ENCODE measurements around the gene PON3.

Gene PON3

DNA sequence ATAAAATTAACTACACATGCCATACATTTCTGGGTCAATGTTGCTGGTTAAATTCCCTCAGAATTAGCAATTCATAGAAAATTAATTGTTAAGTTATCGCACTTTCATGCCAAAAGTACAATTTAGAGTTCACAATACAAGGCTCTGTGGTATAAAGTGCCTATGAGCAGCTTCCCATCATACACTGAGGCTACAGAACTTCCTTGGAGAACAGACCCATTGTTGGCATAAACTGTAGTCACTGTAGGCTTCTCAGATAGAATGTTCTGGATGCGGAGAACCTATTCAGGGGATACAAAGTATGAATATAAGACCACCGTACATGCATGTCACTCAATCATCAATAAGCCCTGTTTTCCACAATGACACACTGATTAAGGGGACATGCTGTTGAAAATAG lies 9.0 kb upstream of the PON3 start:
- Histone ChIP-seq H3K36me3 (ENCODE audit: control insufficient read depth in 2 of 2, insufficient read depth in 1 of 2, low read length in 2 of 2) (peaks cover 3 to 30% of the 10 kb centered on the region in 2 experiments), H3K27ac (ENCODE audit: extremely low read depth, low read depth, low read length) (no peak overlapping the region), H3K9me3 (ENCODE audit: control insufficient read depth, insufficient read depth, low read depth, low read length) (no peaks in the 10 kb centered on the region), H3K4me3 (ENCODE audit: low read depth, low read length) (no peak overlapping the region), H3K4me1 (ENCODE audit: control insufficient read depth, insufficient read depth, low read length) (no peaks in the 10 kb centered on the region)
- CTCF ChIA-PET = no interaction called here
- TF ChIP-seq ZBTB10 (tag by site-specific recombination; IDR thresholded peaks at IDR 0.05) = no peak
- TF ChIP-seq ZNF10 (tag by site-specific recombination; IDR thresholded peaks at IDR 0.05) = no peak
- TF ChIP-seq ZNF777 (tag by site-specific recombination; IDR thresholded peaks at IDR 0.05; ENCODE audit: borderline replicate concordance) = no peak
- no peak for TF ChIP-seq ZNF16 (tag by site-specific recombination; IDR thresholded peaks at IDR 0.05; ENCODE audit: low read depth)
- TF ChIP-seq ZNF704 (tag by site-specific recombination; IDR thresholded peaks at IDR 0.05) = no peak
- no peak for TF ChIP-seq ZFP41 (tag by site-specific recombination; IDR thresholded peaks at IDR 0.05; ENCODE audit: borderline replicate concordance)
- TF ChIP-seq REPIN1 (tag by site-specific recombination; IDR thresholded peaks at IDR 0.05; ENCODE audit: low read depth) = no peak
- no peak for TF ChIP-seq ZNF555 (tag by site-specific recombination; conservative IDR thresholded peaks at IDR 0.05)
- TF ChIP-seq GFI1B (tag by site-specific recombination; IDR thresholded peaks at IDR 0.05) = no peak
- TF ChIP-seq ZNF623 (tag by site-specific recombination; IDR thresholded peaks at IDR 0.05) = no peak
- no peak for TF ChIP-seq ZNF214 (tag by site-specific recombination; IDR thresholded peaks at IDR 0.05; ENCODE audit: borderline replicate concordance)
- TF ChIP-seq ZNF223 (tag by site-specific recombination; IDR thresholded peaks at IDR 0.05) = no peak
- TF ChIP-seq ZNF514 (tag by site-specific recombination; IDR thresholded peaks at IDR 0.05) = no peak
- no peak for TF ChIP-seq ZNF610 (tag by site-specific recombination; IDR thresholded peaks at IDR 0.05; ENCODE audit: borderline replicate concordance)
- no peak for TF ChIP-seq WT1 (tag by site-specific recombination; IDR thresholded peaks at IDR 0.05)
- no peak for TF ChIP-seq INSM2 (tag by site-specific recombination; IDR thresholded peaks at IDR 0.05)
- no peak for TF ChIP-seq ZNF354C (tag by site-specific recombination; IDR thresholded peaks at IDR 0.05; ENCODE audit: borderline replicate concordance, low read depth)
- TF ChIP-seq, protein P1, sequence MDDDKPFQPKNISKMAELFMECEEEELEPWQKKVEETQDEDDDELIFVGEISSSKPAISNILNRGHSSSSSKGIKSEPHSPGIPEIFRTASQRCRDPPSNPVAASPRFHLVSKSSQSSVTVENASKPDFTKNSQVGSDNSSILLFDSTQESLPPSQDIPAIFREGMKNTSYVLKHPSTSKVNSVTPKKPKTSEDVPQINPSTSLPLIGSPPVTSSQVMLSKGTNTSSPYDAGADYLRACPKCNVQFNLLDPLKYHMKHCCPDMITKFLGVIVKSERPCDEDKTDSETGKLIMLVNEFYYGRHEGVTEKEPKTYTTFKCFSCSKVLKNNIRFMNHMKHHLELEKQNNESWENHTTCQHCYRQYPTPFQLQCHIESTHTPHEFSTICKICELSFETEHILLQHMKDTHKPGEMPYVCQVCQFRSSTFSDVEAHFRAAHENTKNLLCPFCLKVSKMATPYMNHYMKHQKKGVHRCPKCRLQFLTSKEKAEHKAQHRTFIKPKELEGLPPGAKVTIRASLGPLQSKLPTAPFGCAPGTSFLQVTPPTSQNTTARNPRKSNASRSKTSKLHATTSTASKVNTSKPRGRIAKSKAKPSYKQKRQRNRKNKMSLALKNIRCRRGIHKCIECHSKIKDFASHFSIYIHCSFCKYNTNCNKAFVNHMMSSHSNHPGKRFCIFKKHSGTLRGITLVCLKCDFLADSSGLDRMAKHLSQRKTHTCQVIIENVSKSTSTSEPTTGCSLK (tag by site-specific recombination; IDR thresholded peaks at IDR 0.05) = no peak
- POLR2A ChIA-PET = no interaction called here

GRCh38 chr7:95404316-95404865 lies 8.2 kb upstream of the PON3 start:
- POLR2A ChIA-PET = no interaction called here
- Histone ChIP-seq H3K27ac (ENCODE audit: extremely low read depth, low read depth, low read length) (no peak overlapping the region), H3K4me3 (ENCODE audit: low read depth, low read length) (no peak overlapping the region), H3K9me3 (ENCODE audit: control insufficient read depth, insufficient read depth, low read depth, low read length) (no peaks in the 10 kb centered on the region), H3K4me1 (ENCODE audit: control insufficient read depth, insufficient read depth, low read length) (no peaks in the 10 kb centered on the region), H3K36me3 (ENCODE audit: control insufficient read depth in 2 of 2, insufficient read depth in 1 of 2, low read length in 2 of 2) (peaks cover 3 to 25% of the 10 kb centered on the region in 2 experiments)
- CTCF ChIA-PET = interaction anchor here (0.7 kb wide), 1 partner anchor 1126 kb away, joined by 3 read pairs; no protein-coding TSS in a partner anchor
- TF ChIP-seq SP3 (tag by site-specific recombination; IDR thresholded peaks at IDR 0.05) = no peak

Measured in HEK293 (cell line).